ENCODE data around the gene LEMD1. TPM values are rescaled to one million over a fixed set of nuclear protein-coding genes. Genes with fewer than 3 reads are reported as not detected.

The LEMD1 gene
- total and polyA plus RNA-seq, 2 experiments from 2014 or later = not detected

- Histone ChIP-seq H3K9me3 (ENCODE audit: low read depth) (no peaks in the 10 kb centered on the region), H3K4me1 (ENCODE audit: low read depth) (peaks cover 38% of the 10 kb centered on the region), H3K27ac (no peak overlapping the region), H3K27me3 (peaks cover 49% of the 10 kb centered on the region), H3K4me3 (no peak overlapping the region), H3K36me3 (no peaks in the 10 kb centered on the region)
- TF ChIP-seq CTCF (IDR thresholded peaks at IDR 0.05; ENCODE audit: low read depth, low read length) = no peak
- DNase-seq (ENCODE audit: low read depth in 1 of 2, low spot score in 1 of 2) = no peak
Measured at GRCh38 chr1:205452933-205453332, 31.1 kb upstream of the LEMD1 start.

GRCh38 chr1:205452364-205452763 lies 30.5 kb upstream of the LEMD1 start:
- DNase-seq (ENCODE audit: low read depth in 1 of 2, low spot score in 1 of 2) = no peak
- no peak overlapping the region for H3K4me3 ChIP-seq
- no peak for TF ChIP-seq CTCF (IDR thresholded peaks at IDR 0.05; ENCODE audit: low read depth, low read length)
- peaks cover 43% of the 10 kb centered on the region for H3K27me3 ChIP-seq
- H3K36me3 ChIP-seq = no peaks in the 10 kb centered on the region
- no peak overlapping the region for H3K27ac ChIP-seq
- H3K4me1 ChIP-seq (ENCODE audit: low read depth) = peaks cover 43% of the 10 kb centered on the region
- H3K9me3 ChIP-seq (ENCODE audit: low read depth) = no peaks in the 10 kb centered on the region

GRCh38 chr1:205451759-205452164 lies 29.9 kb upstream of the LEMD1 start:
- H3K27me3 ChIP-seq = peaks cover 37% of the 10 kb centered on the region
- no peak overlapping the region for H3K4me3 ChIP-seq
- H3K4me1 ChIP-seq (ENCODE audit: low read depth) = peaks cover 46% of the 10 kb centered on the region
- no peak overlapping the region for H3K27ac ChIP-seq
- H3K9me3 ChIP-seq (ENCODE audit: low read depth) = no peaks in the 10 kb centered on the region
- DNase-seq (ENCODE audit: low read depth in 1 of 2, low spot score in 1 of 2) = no peak
- no peak for TF ChIP-seq CTCF (IDR thresholded peaks at IDR 0.05; ENCODE audit: low read depth, low read length)
- H3K36me3 ChIP-seq = no peaks in the 10 kb centered on the region

- peaks cover 44% of the 10 kb centered on the region for H3K4me1 ChIP-seq (ENCODE audit: low read depth)
- no peaks in the 10 kb centered on the region for H3K9me3 ChIP-seq (ENCODE audit: low read depth)
- peaks cover 31% of the 10 kb centered on the region for H3K27me3 ChIP-seq
- H3K27ac ChIP-seq = no peak overlapping the region
- no peaks in the 10 kb centered on the region for H3K36me3 ChIP-seq
- no peak for TF ChIP-seq CTCF (IDR thresholded peaks at IDR 0.05; ENCODE audit: low read depth, low read length)
- no peak overlapping the region for H3K4me3 ChIP-seq
- DNase-seq (ENCODE audit: low read depth in 1 of 2, low spot score in 1 of 2) = no peak
Measured at GRCh38 chr1:205451202-205451601, 29.3 kb upstream of the LEMD1 start.

DNA sequence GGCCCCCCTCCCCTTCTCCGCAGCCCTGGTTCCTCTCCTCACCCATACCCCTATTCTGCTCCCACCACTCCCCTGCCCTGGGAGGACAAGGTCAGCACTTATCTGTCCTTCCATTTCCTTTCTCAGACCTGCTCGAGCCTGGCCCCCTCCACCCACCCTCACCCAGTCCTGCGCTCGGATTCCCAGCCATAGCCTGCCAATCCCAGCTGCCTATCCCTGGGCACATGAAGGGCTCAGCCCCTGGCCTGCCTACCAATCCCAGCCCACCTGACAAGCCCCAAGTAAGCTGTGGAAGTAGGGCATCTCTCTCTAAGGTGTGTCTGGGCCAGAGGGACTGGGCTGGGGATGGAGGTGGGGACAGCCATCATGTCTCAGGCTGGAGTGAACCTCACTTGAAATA lies 28.6 kb upstream of the LEMD1 start:
- Histone ChIP-seq H3K36me3 (no peaks in the 10 kb centered on the region), H3K9me3 (ENCODE audit: low read depth) (no peaks in the 10 kb centered on the region), H3K27me3 (peaks cover 24% of the 10 kb centered on the region), H3K4me1 (ENCODE audit: low read depth) (peaks cover 39% of the 10 kb centered on the region), H3K27ac (peak overlapping the region; percentile 73), H3K4me3 (no peak overlapping the region)
- no peak for TF ChIP-seq CTCF (IDR thresholded peaks at IDR 0.05; ENCODE audit: low read depth, low read length)
- DNase-seq (ENCODE audit: low read depth in 1 of 2, low spot score in 1 of 2) = peak in 1 of 2 donors; percentile 41

Measured in cardiac muscle cell (in vitro differentiated cells and primary cell).